ENCODE results near the gene ALPK1. TPM values are rescaled to one million over a fixed set of nuclear protein-coding genes. Genes with fewer than 3 reads are reported as not detected.

The ALPK1 gene
- total RNA-seq, 1 experiment from 2014 or later: 21.3 TPM

GRCh38 chr4:112352736-112353135 lies 55.6 kb downstream of the ALPK1 start:
- H3K9me3 ChIP-seq (ENCODE audit: control insufficient read depth in 1 of 2, insufficient read depth in 1 of 2, low read depth in 1 of 2, low read length in 2 of 2): no peaks in the 10 kb centered on the region
- ChIA-PET POLR2A (no interaction called here), CTCF (no interaction called here), RAD21 (ENCODE audit: low non-redundant PET in 1 of 2, low total read pairs in 2 of 2, uncharacterized antibody in 2 of 2, unreplicated experiment in 2 of 2) (no interaction called here)
- no peak for TF ChIP-seq POLR2AphosphoS5 (IDR thresholded peaks at IDR 0.05; ENCODE audit: low read depth, low read length)
- no peak for TF ChIP-seq FOSL1 (IDR thresholded peaks at IDR 0.05; ENCODE audit: low read depth)
- TF ChIP-seq SP1 (IDR thresholded peaks at IDR 0.05; ENCODE audit: low read depth): no peak
- no peak for TF ChIP-seq EGR1 (IDR thresholded peaks at IDR 0.05; ENCODE audit: low read depth)
- TF ChIP-seq MAX (IDR thresholded peaks at IDR 0.05): no peak
- TF ChIP-seq EZH2phosphoT487 (IDR thresholded peaks at IDR 0.05; ENCODE audit: borderline replicate concordance): no peak
- no peak for TF ChIP-seq RAD21 (IDR thresholded peaks at IDR 0.05; ENCODE audit: low read depth)
- TF ChIP-seq CEBPB (IDR thresholded peaks at IDR 0.05; ENCODE audit: low read depth): no peak
- TF ChIP-seq EZH2 (IDR thresholded peaks at IDR 0.05): no peak
- no peak for TF ChIP-seq JUND (IDR thresholded peaks at IDR 0.05)
- TF ChIP-seq ZNF274 (IDR thresholded peaks at IDR 0.05; ENCODE audit: low read depth, low read length): no peak
- TF ChIP-seq, protein P1, sequence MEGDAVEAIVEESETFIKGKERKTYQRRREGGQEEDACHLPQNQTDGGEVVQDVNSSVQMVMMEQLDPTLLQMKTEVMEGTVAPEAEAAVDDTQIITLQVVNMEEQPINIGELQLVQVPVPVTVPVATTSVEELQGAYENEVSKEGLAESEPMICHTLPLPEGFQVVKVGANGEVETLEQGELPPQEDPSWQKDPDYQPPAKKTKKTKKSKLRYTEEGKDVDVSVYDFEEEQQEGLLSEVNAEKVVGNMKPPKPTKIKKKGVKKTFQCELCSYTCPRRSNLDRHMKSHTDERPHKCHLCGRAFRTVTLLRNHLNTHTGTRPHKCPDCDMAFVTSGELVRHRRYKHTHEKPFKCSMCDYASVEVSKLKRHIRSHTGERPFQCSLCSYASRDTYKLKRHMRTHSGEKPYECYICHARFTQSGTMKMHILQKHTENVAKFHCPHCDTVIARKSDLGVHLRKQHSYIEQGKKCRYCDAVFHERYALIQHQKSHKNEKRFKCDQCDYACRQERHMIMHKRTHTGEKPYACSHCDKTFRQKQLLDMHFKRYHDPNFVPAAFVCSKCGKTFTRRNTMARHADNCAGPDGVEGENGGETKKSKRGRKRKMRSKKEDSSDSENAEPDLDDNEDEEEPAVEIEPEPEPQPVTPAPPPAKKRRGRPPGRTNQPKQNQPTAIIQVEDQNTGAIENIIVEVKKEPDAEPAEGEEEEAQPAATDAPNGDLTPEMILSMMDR (IDR thresholded peaks at IDR 0.05 in 2 of 3, conservative IDR thresholded peaks at IDR 0.05 in 1 of 3; ENCODE audit: borderline replicate concordance in 1 of 3, insufficient read depth in 1 of 3, low read depth in 2 of 3, low read length in 2 of 3): no peak
- no peak for TF ChIP-seq SRF (IDR thresholded peaks at IDR 0.05; ENCODE audit: low read depth)
- no peak for TF ChIP-seq ZBTB33 (IDR thresholded peaks at IDR 0.05; ENCODE audit: extremely low read depth, insufficient replicate concordance, low read length)
- no peak for TF ChIP-seq SIN3A (IDR thresholded peaks at IDR 0.05; ENCODE audit: low read depth)
- no peak for TF ChIP-seq CBX3 (IDR thresholded peaks at IDR 0.05; ENCODE audit: low read depth)
- no peak for TF ChIP-seq ATF3 (IDR thresholded peaks at IDR 0.05)
- TF ChIP-seq ELF1 (IDR thresholded peaks at IDR 0.05; ENCODE audit: borderline replicate concordance, low read depth): no peak
- H2AFZ ChIP-seq (ENCODE audit: low read depth, low read length, poor library complexity, severe bottlenecking): no peak overlapping the region
- BruUV-seq (replicated peaks): no TSS peak
- intact Hi-C loops (cut with micrococcal nuclease): no loop called here
- H3K4me3 ChIP-seq (replicated peaks in 1 of 2; ENCODE audit: low read depth in 1 of 2, low read length in 2 of 2): no peak overlapping the region
- no peaks in the 10 kb centered on the region for H4K20me1 ChIP-seq (ENCODE audit: insufficient read depth)
- H3K4me1 ChIP-seq (ENCODE audit: control insufficient read depth in 1 of 2, insufficient read depth in 2 of 2, low read length in 2 of 2): peaks cover 0 to 5% of the 10 kb centered on the region in 2 experiments; a peak in 1 of 4 replicates
- no peak overlapping the region for H3K4me2 ChIP-seq (ENCODE audit: low read length)
- DNase-seq (ENCODE audit: low read depth, low spot score) (no peak), ATAC-seq (no peak)
- no peaks in the 10 kb centered on the region for H3K9me2 ChIP-seq (ENCODE audit: insufficient read depth)
- H3K9ac ChIP-seq (ENCODE audit: low read length): no peak overlapping the region
- H3K79me2 ChIP-seq (ENCODE audit: insufficient read depth, low read length): no peaks in the 10 kb centered on the region
- H3K27me3 ChIP-seq (ENCODE audit: insufficient read depth, low read length): no peaks in the 10 kb centered on the region
- H3K36me3 ChIP-seq (ENCODE audit: control insufficient read depth in 1 of 2, insufficient read depth in 2 of 2, low read length in 2 of 2): no peaks in the 10 kb centered on the region
- H3K27ac ChIP-seq (ENCODE audit: low read depth, low read length): no peak overlapping the region
